MM.1S (cell line): ENCODE data around the gene TMEM79.

Source experiments
- DNase-seq: peaks from one replicate; pipeline ENCODE4 v3.0.0-alpha.2; 2015
- H2AFZ ChIP-seq: fragments of 300-600 bp; sonication (generic); 2 replicates; pipeline ENCODE4 v1.6.0; 2016; ENCODE audit warnings: antibody characterized with exemption, low read length
- H3F3A ChIP-seq: fragments of 300-600 bp; sonication (generic); 2 replicates; pipeline ENCODE4 v1.6.1; 2016; ENCODE audit warnings: mild to moderate bottlenecking, antibody characterized with exemption, low read length, moderate library complexity, mixed read lengths; ENCODE audit not compliant: insufficient read depth
- H3K27ac ChIP-seq: fragments of 300-600 bp; sonication (generic); 2 replicates; pipeline ENCODE4 v1.5.1; 2016; ENCODE audit warnings: mild to moderate bottlenecking, low read length
- H3K27me3 ChIP-seq: fragments of 300-600 bp; sonication (generic); replicated peaks from 2 replicates; pipeline ENCODE4 v1.6.0; 2016; ENCODE audit warnings: low read length; ENCODE audit not compliant: insufficient read depth
- H3K36me3 ChIP-seq: fragments of 300-600 bp; sonication (generic); replicated peaks from 2 replicates; pipeline ENCODE4 v1.6.1; 2016; ENCODE audit warnings: mild to moderate bottlenecking, low read length, mixed read lengths; ENCODE audit not compliant: insufficient read depth
- H3K4me1 ChIP-seq: fragments of 300-600 bp; sonication (generic); 2 replicates; pipeline ENCODE4 v1.6.1; 2016; ENCODE audit warnings: low read length, mixed read lengths
- H3K4me2 ChIP-seq: fragments of 300-600 bp; sonication (generic); 2 replicates; pipeline ENCODE4 v1.6.0; 2016; ENCODE audit warnings: low read depth, low read length
- H3K4me3 ChIP-seq: fragments of 300-600 bp; sonication (generic); 2 replicates; pipeline ENCODE4 v1.5.1; 2016; ENCODE audit warnings: low read length, mixed read lengths
- H3K79me2 ChIP-seq: fragments of 300-600 bp; sonication (generic); 2 replicates; pipeline ENCODE4 v1.6.1; 2016; ENCODE audit warnings: mixed run types, low read length, mixed read lengths
- H3K9ac ChIP-seq: fragments of 300-600 bp; sonication (generic); 2 replicates; pipeline ENCODE4 v1.6.1; 2016; ENCODE audit warnings: low read length, mixed read lengths
- H3K9me2 ChIP-seq: fragments of 300-600 bp; sonication (generic); replicated peaks from 2 replicates; pipeline ENCODE4 v1.6.1; 2016; ENCODE audit warnings: mild to moderate bottlenecking, low read length, mixed read lengths; ENCODE audit not compliant: insufficient read depth
- H3K9me3 ChIP-seq: fragments of 300-600 bp; sonication (generic); replicated peaks from 2 replicates; pipeline ENCODE4 v1.6.1; 2016; ENCODE audit warnings: mild to moderate bottlenecking, low read length, mixed read lengths; ENCODE audit not compliant: insufficient read depth
- H4K20me1 ChIP-seq: fragments of 300-600 bp; sonication (generic); 2 replicates; pipeline ENCODE4 v1.6.1; 2016; ENCODE audit warnings: mild to moderate bottlenecking, low read length, moderate library complexity, mixed read lengths; ENCODE audit not compliant: insufficient read depth
- CTCF ChIP-seq: fragments of 300-600 bp; sonication (generic); IDR thresholded peaks from 2 replicates; pipeline ENCODE4 v1.5.1; 2016; ENCODE audit warnings: antibody characterized with exemption, low read length, mixed read lengths
- EZH2 ChIP-seq: fragments of 300-600 bp; sonication (generic); optimal IDR thresholded peaks from 2 replicates; pipeline ENCODE3; 2017; ENCODE audit warnings: low read depth, mild to moderate bottlenecking, antibody characterized with exemption, low read length, mixed read lengths
- EZH2phosphoT487 ChIP-seq: fragments of 300-600 bp; sonication (generic); IDR thresholded peaks from 2 replicates; pipeline ENCODE4 v1.6.1; 2018; ENCODE audit warnings: antibody characterized with exemption, low read length

Gene TMEM79

DNA sequence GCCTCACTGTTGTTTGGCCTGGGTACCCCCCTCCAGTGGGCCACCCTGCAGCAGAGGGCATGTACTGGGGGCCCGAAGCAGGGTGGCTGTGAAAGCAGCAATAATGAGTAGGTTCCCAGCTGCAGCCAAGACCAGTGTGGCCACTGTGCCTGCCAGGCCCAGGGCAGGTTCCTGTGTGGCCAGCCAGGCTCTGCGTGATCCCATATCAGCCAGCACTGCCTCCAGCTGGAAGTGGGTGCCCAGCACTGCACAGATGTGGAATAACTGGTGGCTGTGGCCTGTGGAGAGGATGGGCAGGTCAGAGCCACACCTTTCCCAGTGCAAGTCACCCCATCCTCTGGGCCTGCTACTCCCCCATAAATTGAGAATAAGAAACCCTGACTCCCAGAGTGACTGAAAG is 40.0 kb upstream of the TMEM79 start:
- Histone ChIP-seq H3K9me2 (no peaks in the 10 kb centered on the region), H3K36me3 (no peaks in the 10 kb centered on the region), H3K9me3 (no peaks in the 10 kb centered on the region), H2AFZ (no peak overlapping the region), H4K20me1 (no peaks in the 10 kb centered on the region), H3K4me3 (no peak overlapping the region), H3K27ac (no peak overlapping the region), H3K4me2 (no peak overlapping the region), H3K79me2 (no peaks in the 10 kb centered on the region), H3F3A (peaks cover 17% of the 10 kb centered on the region; the same call in 1 of the 2 replicates), H3K4me1 (peaks cover 7% of the 10 kb centered on the region; the same call in 1 of the 2 replicates), H3K9ac (no peak overlapping the region), H3K27me3 (no peaks in the 10 kb centered on the region)
- TF ChIP-seq EZH2 (no peak), CTCF (no peak), EZH2phosphoT487 (no peak)
- DNase-seq: no peak

DNA sequence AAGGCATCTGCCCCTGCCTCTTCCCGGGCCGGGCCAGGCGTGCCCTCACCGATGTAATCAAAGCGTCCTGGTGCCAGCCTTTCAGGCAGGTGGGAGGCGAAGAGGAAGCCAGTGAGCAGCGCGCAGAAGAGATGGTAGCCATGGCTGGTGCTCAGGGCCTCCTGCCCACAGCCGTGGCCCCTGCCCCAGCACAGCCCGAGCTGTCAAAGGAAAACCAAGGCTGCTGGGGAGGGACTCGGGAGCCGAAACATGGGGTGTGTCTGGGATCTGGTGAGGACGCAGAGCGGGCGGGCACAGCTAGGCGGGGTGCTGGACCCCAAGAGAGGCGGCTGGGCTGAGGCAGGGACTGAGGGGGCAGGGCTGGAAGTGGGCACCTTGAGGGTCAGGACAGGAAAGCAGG is 39.4 kb upstream of the TMEM79 start:
- Histone ChIP-seq H3K4me3 (no peak overlapping the region), H3K9ac (no peak overlapping the region), H3F3A (peaks cover 20% of the 10 kb centered on the region; the same call in 1 of the 2 replicates), H2AFZ (no peak overlapping the region), H4K20me1 (no peaks in the 10 kb centered on the region), H3K9me2 (no peaks in the 10 kb centered on the region), H3K4me2 (no peak overlapping the region), H3K9me3 (no peaks in the 10 kb centered on the region), H3K4me1 (peaks cover 7% of the 10 kb centered on the region; the same call in 1 of the 2 replicates), H3K27me3 (no peaks in the 10 kb centered on the region), H3K79me2 (no peaks in the 10 kb centered on the region), H3K27ac (no peak overlapping the region), H3K36me3 (no peaks in the 10 kb centered on the region)
- TF ChIP-seq EZH2phosphoT487 (no peak), EZH2 (no peak), CTCF (no peak)
- no peak for DNase-seq

DNA sequence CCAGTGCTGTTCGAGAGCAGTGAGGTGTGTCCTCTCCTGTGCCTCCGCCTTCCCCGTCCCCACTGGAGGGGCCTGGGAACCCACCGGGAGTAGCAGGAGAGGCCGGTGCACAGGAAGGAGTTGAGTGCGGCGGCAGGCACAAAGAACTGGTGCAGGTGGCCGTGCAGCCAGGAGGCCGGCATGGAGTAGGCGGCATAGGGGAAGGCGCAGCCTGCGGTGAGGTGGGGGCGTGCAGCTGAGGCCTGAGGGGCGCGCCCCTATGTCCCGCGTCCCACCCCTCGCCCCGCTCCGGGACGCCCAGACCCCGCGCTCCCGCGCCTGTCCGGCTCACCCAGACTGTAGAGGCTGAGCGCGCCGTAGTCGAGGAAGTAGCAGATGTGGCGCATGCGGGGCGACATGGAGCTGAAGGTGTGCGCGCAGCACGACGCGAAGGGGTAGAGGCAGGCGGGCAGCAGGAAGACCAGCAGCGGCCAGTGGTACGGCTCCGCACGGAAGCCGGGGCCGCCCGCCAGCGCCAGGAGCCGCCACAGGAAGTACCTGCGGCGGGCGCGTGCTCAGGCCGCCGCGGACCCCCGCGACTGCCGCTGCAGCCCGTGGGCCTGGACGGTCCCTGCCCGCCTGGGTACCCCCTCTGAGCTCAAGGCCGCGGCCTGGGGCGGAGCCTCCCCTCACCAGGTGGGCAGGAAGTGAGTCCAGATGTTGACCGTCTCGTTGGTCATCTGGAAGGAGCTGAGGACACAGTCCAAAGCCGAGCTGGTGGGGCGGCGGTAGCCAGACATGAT is 38.5 kb upstream of the TMEM79 start:
- 0 out of 2 replicates have a peak, but pooled peaks cover 4% of the 10 kb centered on the region for H3K36me3 ChIP-seq
- no peaks in the 10 kb centered on the region for H4K20me1 ChIP-seq
- no peak for DNase-seq
- peak overlapping the region; percentile 13 for H3K4me3 ChIP-seq
- H2AFZ ChIP-seq: peak overlapping the region; percentile 12
- no peak overlapping the region for H3K27ac ChIP-seq
- peaks cover 7% of the 10 kb centered on the region; the same call in 1 of the 2 replicates for H3K4me1 ChIP-seq
- no peaks in the 10 kb centered on the region for H3K9me2 ChIP-seq
- H3K79me2 ChIP-seq: no peaks in the 10 kb centered on the region
- no peaks in the 10 kb centered on the region for H3K27me3 ChIP-seq
- peaks cover 20% of the 10 kb centered on the region; the same call in 1 of the 2 replicates for H3F3A ChIP-seq
- TF ChIP-seq EZH2 (no peak), CTCF (no peak), EZH2phosphoT487 (no peak)
- H3K9me3 ChIP-seq: no peaks in the 10 kb centered on the region
- peak overlapping the region; percentile 57 for H3K4me2 ChIP-seq
- peak overlapping the region; percentile 8; the same call in 1 of the 2 replicates for H3K9ac ChIP-seq
